ENCODE measurements around the gene BARHL1.

DNA sequence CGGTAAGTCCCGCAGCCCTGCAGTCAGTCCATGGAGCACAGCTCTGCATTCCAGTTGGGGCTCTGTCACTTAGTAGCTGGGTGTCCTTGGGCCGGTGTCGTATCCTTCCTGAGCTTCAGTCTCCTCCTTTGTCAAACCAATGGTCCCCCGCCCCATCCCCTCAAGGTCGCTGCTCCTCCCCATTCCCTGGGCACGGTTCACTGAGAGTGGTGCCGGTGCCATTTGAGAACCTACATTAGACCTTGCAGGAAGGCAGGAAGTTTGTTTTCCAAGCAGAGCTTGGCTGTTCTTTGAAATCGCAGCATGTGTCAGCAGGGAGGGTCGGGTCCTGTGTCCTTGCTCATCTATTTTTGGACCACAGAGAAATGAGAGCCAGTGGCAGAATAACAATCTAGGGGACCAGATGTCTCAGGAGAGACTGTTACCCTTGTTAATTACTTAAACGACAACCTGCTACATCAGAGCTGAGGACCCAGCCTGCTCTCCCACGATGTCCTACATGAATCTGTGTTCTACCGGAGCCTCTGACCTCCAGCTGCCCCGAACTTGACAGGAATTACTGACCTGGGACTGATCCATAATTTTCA is 21.7 kb upstream of the BARHL1 start:
- TF ChIP-seq, protein P1, sequence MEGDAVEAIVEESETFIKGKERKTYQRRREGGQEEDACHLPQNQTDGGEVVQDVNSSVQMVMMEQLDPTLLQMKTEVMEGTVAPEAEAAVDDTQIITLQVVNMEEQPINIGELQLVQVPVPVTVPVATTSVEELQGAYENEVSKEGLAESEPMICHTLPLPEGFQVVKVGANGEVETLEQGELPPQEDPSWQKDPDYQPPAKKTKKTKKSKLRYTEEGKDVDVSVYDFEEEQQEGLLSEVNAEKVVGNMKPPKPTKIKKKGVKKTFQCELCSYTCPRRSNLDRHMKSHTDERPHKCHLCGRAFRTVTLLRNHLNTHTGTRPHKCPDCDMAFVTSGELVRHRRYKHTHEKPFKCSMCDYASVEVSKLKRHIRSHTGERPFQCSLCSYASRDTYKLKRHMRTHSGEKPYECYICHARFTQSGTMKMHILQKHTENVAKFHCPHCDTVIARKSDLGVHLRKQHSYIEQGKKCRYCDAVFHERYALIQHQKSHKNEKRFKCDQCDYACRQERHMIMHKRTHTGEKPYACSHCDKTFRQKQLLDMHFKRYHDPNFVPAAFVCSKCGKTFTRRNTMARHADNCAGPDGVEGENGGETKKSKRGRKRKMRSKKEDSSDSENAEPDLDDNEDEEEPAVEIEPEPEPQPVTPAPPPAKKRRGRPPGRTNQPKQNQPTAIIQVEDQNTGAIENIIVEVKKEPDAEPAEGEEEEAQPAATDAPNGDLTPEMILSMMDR (IDR thresholded peaks at IDR 0.05) = no peak
- no peak for TF ChIP-seq POLR2AphosphoS5 (IDR thresholded peaks at IDR 0.05; ENCODE audit: insufficient read depth in 1 of 2, low read depth in 1 of 2)
- TF ChIP-seq POLR2A (IDR thresholded peaks at IDR 0.05) = no peak
